ENCODE results near the gene CAPRIN2.

CAPRIN2 gene

GRCh38 chr12:30763053-30763452 lies 8.3 kb upstream of the CAPRIN2 start:
- DNase-seq, result no peak

GRCh38 chr12:30761730-30762129 lies 7.0 kb upstream of the CAPRIN2 start:
- no peak for DNase-seq

- no peak for DNase-seq
These were observed 2.6 kb upstream of the CAPRIN2 start for GRCh38 chr12:30757316-30757715.

- DNase-seq, result no peak
These were observed 1.3 kb upstream of the CAPRIN2 start for GRCh38 chr12:30756074-30756473.

GRCh38 chr12:30755395-30755762 lies 628 bp upstream of the CAPRIN2 start:
- DNase-seq, result no peak

GRCh38 chr12:30754383-30754749 lies 385 bp downstream of the CAPRIN2 start:
- no peak for DNase-seq

- peak; percentile 25 for DNase-seq
These were observed 884 bp downstream of the CAPRIN2 start for GRCh38 chr12:30753751-30754382.

- peak; percentile 55 for DNase-seq
These were observed 1.5 kb downstream of the CAPRIN2 start for GRCh38 chr12:30753233-30753632.

GRCh38 chr12:30752255-30752654 lies 2.5 kb downstream of the CAPRIN2 start:
- no peak for DNase-seq

GRCh38 chr12:30748147-30748546 lies 6.6 kb downstream of the CAPRIN2 start:
- no peak for DNase-seq

- DNase-seq, result no peak
These were observed 8.6 kb downstream of the CAPRIN2 start for GRCh38 chr12:30746190-30746589.

- no peak for DNase-seq
These were observed 10.4 kb downstream of the CAPRIN2 start for GRCh38 chr12:30744321-30744720.

- no peak for DNase-seq
These were observed 14.5 kb downstream of the CAPRIN2 start for GRCh38 chr12:30740274-30740673.

GRCh38 chr12:30739020-30739419 lies 15.7 kb downstream of the CAPRIN2 start:
- no peak for DNase-seq

GRCh38 chr12:30732954-30733637 lies 21.7 kb downstream of the CAPRIN2 start:
- DNase-seq, result no peak

GRCh38 chr12:30730011-30730410 lies 24.7 kb downstream of the CAPRIN2 start:
- DNase-seq, result no peak

GRCh38 chr12:30729547-30729946 lies 25.2 kb downstream of the CAPRIN2 start:
- no peak for DNase-seq

GRCh38 chr12:30726647-30727046 lies 28.1 kb downstream of the CAPRIN2 start:
- no peak for DNase-seq

- DNase-seq, result peak; percentile 89
These were observed 29.0 kb downstream of the CAPRIN2 start for GRCh38 chr12:30725739-30726138.

- DNase-seq, result peak; percentile 90
These were observed 35.7 kb downstream of the CAPRIN2 start for GRCh38 chr12:30719060-30719459.

- no peak for DNase-seq
These were observed 47.0 kb downstream of the CAPRIN2 start for GRCh38 chr12:30707613-30708342.

- DNase-seq, result no peak
These were observed 48.3 kb downstream of the CAPRIN2 start for GRCh38 chr12:30706476-30706875.

- DNase-seq, result no peak
These were observed 53.7 kb downstream of the CAPRIN2 start for GRCh38 chr12:30701056-30701455.

GRCh38 chr12:30700216-30700900 lies 54.4 kb downstream of the CAPRIN2 start:
- no peak for DNase-seq

Measured in fibroblast of upper back skin (primary cell).